Liver (tissue), 9 donors: ENCODE measurements around the gene USH1G. TPM values are rescaled to one million over a fixed set of nuclear protein-coding genes. Genes with fewer than 3 reads are reported as not detected.

Experiments used
- DNase-seq: peaks from one replicate; pipeline ENCODE4 v3.0.0-alpha.2; 2017; ENCODE audit warnings: low spot score
- H3K27ac ChIP-seq, 2 donors: one replicate each; pipeline ENCODE4 v1.7.0; 2013; ENCODE audit warnings: inconsistent platforms in 2 of 2, low read length in 2 of 2, control low read depth in 1 of 2, low read depth in 1 of 2, mild to moderate bottlenecking in 1 of 2
- H3K27me3 ChIP-seq, 4 donors: one replicate each; pipeline versions ENCODE4 v1.6.1 to v1.7.0; 2013; ENCODE audit warnings: low read length in 3 of 4, inconsistent platforms in 1 of 4, mild to moderate bottlenecking in 1 of 4, moderate library complexity in 1 of 4; ENCODE audit not compliant: control insufficient read depth in 4 of 4, insufficient read depth in 4 of 4
- H3K36me3 ChIP-seq, 4 donors: one replicate each; pipeline versions ENCODE4 v1.6.1 to v1.7.0; 2013; ENCODE audit warnings: low read length in 3 of 4, mild to moderate bottlenecking in 3 of 4, low read depth in 1 of 4, moderate library complexity in 1 of 4; ENCODE audit not compliant: control insufficient read depth in 4 of 4, insufficient read depth in 3 of 4
- H3K4me1 ChIP-seq, 4 donors: one replicate each; pipeline versions ENCODE4 v1.6.1 to v1.7.0; 2013; ENCODE audit warnings: low read length in 3 of 4, mild to moderate bottlenecking in 3 of 4, moderate library complexity in 1 of 4; ENCODE audit not compliant: control insufficient read depth in 4 of 4, insufficient read depth in 4 of 4
- H3K4me3 ChIP-seq, 3 donors: one replicate each; pipeline versions ENCODE4 v1.6.1 to v1.7.0; 2013; ENCODE audit warnings: low read length in 3 of 3, control low read depth in 1 of 3, low read depth in 1 of 3, mild to moderate bottlenecking in 1 of 3
- H3K9ac ChIP-seq, 2 donors: one replicate each; pipeline ENCODE4 v1.7.0; 2013; ENCODE audit warnings: low read length in 2 of 2, mild to moderate bottlenecking in 2 of 2, moderate library complexity in 2 of 2, control low read depth in 1 of 2, low read depth in 1 of 2
- H3K9me3 ChIP-seq, 4 donors: one replicate each; pipeline versions ENCODE4 v1.6.1 to v1.7.0; 2013; ENCODE audit warnings: low read length in 3 of 4; ENCODE audit not compliant: control insufficient read depth in 4 of 4
- ATF3 ChIP-seq: IDR thresholded peaks from 2 replicates; pipeline ENCODE4 v1.6.1; 2016; ENCODE audit warnings: antibody characterized with exemption
- CTCF ChIP-seq: fragments of 150-350 bp; IDR thresholded peaks from 2 replicates; pipeline ENCODE4 v1.5.1; 2017; ENCODE audit warnings: improper control_type of control experiment, low read depth, low read length; ENCODE audit not compliant: missing input control
- EGR1 ChIP-seq, 2 donors: IDR thresholded peaks; 2 replicates each; pipeline ENCODE4 v1.6.1; 2016 to 2018; ENCODE audit warnings: antibody characterized with exemption in 2 of 2, low read depth in 2 of 2
- FOXA1 ChIP-seq: IDR thresholded peaks from 2 replicates; pipeline ENCODE4 v1.6.1; 2016; ENCODE audit warnings: antibody characterized with exemption
- FOXA2 ChIP-seq: IDR thresholded peaks from 2 replicates; pipeline ENCODE4 v1.6.1; 2016; ENCODE audit warnings: antibody characterized with exemption
- GABPA ChIP-seq, 2 donors: IDR thresholded peaks in 1 of 2; conservative IDR thresholded peaks in 1 of 2; 2 replicates each; pipeline ENCODE4 v1.6.1; 2016; ENCODE audit warnings: antibody characterized with exemption in 2 of 2, mild to moderate bottlenecking in 1 of 2, moderate library complexity in 1 of 2
- HNF4A ChIP-seq, 2 donors: conservative IDR thresholded peaks; 2 replicates each; pipeline ENCODE4 v1.6.1; 2016; ENCODE audit warnings: antibody characterized with exemption in 2 of 2, mild to moderate bottlenecking in 2 of 2
- HNF4G ChIP-seq: IDR thresholded peaks from 2 replicates; pipeline ENCODE4 v1.6.1; 2016; ENCODE audit warnings: antibody characterized with exemption
- MAX ChIP-seq: IDR thresholded peaks from 2 replicates; pipeline ENCODE4 v1.6.1; 2016; ENCODE audit warnings: antibody characterized with exemption
- NR2F2 ChIP-seq: IDR thresholded peaks from 2 replicates; pipeline ENCODE4 v1.6.1; 2016; ENCODE audit warnings: antibody characterized with exemption
- RAD21 ChIP-seq, 2 donors: IDR thresholded peaks; 2 replicates each; pipeline ENCODE4 v1.6.1; 2016; ENCODE audit warnings: antibody characterized with exemption in 2 of 2, mild to moderate bottlenecking in 2 of 2
- TAF1 ChIP-seq: conservative IDR thresholded peaks from 2 replicates; pipeline ENCODE4 v1.6.1; 2016; ENCODE audit warnings: antibody characterized with exemption, mild to moderate bottlenecking
- YY1 ChIP-seq: IDR thresholded peaks from 2 replicates; pipeline ENCODE4 v1.6.1; 2016; ENCODE audit warnings: antibody characterized with exemption, mild to moderate bottlenecking
- ZBTB33 ChIP-seq: IDR thresholded peaks from 2 replicates; pipeline ENCODE4 v1.6.1; 2016; ENCODE audit warnings: antibody characterized with exemption
- WGBS: extraction: QIAGEN DNeasy Blood & Tissue Kit; methylation state at CpG from one replicate; pipeline ENCODE4 v1.1.7; 2013; 5-methylcytosine and 5-hydroxymethylcytosine counted together
- polyA plus RNA-seq, 2 donors: library from polyadenylated mRNA; stranded (reverse) in 1 of 2; unstranded in 1 of 2; fragments of 200-250 nt in 1 of 2; fragments of >200 nt in 1 of 2; fragmentation: Nextera tagmentation in 1 of 2; extraction: Ambion mirVana in 1 of 2; gene quantifications; one replicate each; pipeline versions ENCODE4 v1.2.1 to v1.2.3, GENCODE V29; 2013 to 2015
- total RNA-seq, 2 donors: library from RNA; depleted of rRNA; stranded (reverse); fragments of >200 nt; gene quantifications; one replicate each; pipeline ENCODE4 v1.2.3, GENCODE V29; 2014
- donor health status: healthy.
- donor health status: healthy.
- donor health status: healthy.
- donor health status: healthy.
- donor health status: healthy.

Gene USH1G
- total and polyA plus RNA-seq, 4 donors, result under 0.01 TPM; not detected in 3

DNA sequence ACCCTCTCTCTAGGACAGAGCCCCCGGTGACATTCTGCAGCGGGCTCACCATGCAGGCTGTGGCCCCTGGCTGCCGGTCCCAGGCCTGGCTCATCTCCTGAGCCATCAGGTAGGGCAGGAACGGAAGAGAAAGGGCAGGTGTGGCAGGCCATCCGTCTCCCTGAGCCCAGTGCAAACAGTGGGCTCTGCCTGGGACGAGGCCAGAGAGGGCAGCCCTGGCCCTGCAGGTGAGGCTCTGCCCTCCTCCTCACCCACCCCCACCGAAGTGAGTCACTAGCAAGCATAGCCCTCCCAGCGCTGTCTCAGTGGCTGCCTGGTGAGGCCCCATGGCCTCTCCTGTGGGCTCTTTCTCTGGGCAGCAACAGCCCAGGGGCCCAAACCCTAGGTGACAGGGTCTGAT, 27.2 kb upstream of the USH1G start (continued):
- TF ChIP-seq CTCF (no peak), FOXA2 (no peak)

GRCh38 chr17:74949455-74950115, 26.5 kb upstream of the USH1G start:
- Histone ChIP-seq H3K27me3 (no peaks in the 10 kb centered on the region), H3K4me3 (no peak overlapping the region), H3K9me3 (no peaks in the 10 kb centered on the region), H3K36me3 (no peaks in the 10 kb centered on the region), H3K9ac (no peak overlapping the region), H3K4me1 (no peaks in the 10 kb centered on the region), H3K27ac (no peak overlapping the region)
- 69% methylated on average over 12 of the region's 12 CpGs for WGBS
- TF ChIP-seq NR2F2, result no peak
- no peak for TF ChIP-seq EGR1 (IDR thresholded peaks at IDR 0.05; ENCODE audit: low read depth in 2 of 2)
- no peak for TF ChIP-seq MAX
- no peak for DNase-seq

DNA sequence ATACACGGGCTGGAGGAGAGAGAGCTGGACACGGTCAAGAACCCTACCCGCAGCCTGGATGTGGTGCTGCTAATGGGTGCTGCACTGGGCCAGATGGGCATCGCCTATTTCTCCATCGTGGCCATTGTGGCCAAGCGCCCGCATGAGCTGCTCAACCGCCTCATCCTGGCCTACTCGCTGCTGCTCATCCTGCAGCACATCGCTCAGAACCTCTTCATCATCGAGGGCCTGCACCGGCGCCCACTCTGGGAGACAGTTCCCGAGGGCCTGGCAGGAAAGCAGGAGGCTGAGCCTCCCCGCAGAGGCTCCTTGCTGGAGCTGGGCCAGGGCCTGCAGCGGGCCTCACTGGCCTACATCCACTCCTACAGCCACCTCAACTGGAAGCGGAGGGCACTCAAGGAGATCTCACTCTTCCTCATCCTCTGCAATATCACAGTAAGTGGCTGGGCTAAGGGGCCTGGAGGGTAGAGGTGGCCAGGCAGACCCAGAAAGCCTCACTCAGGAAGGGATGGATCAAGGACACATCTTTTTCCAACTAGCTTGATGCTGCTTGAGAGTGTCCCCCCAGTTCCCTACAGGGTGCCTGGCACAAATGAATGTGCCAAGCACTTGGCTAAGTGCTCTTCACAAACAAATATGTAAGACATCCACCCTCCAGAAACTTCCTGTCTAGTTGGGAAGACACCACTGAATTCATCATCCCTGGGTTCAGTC, 24.1 kb upstream of the USH1G start:
- no peak overlapping the region for H3K9ac ChIP-seq
- no peaks in the 10 kb centered on the region for H3K9me3 ChIP-seq
- H3K4me3 ChIP-seq, result no peak overlapping the region
- H3K27me3 ChIP-seq, result peaks cover 0 to 2% (median 0%) of the 10 kb centered on the region in 4 donors
- no peak for DNase-seq
- TF ChIP-seq RAD21 (IDR thresholded peaks at IDR 0.05) (no peak), ATF3 (no peak)
- WGBS, result 94% methylated on average over 17 of the region's 17 CpGs
- no peaks in the 10 kb centered on the region for H3K4me1 ChIP-seq
- H3K27ac ChIP-seq, result no peak overlapping the region
- H3K36me3 ChIP-seq, result no peaks in the 10 kb centered on the region

- 87% methylated on average over 14 of the region's 14 CpGs for WGBS
- no peak overlapping the region for H3K4me3 ChIP-seq
- H3K27me3 ChIP-seq, result peaks cover 0 to 2% (median 0%) of the 10 kb centered on the region in 4 donors
These were observed 23.6 kb upstream of the USH1G start for GRCh38 chr17:74946641-74947040.

More at GRCh38 chr17:74946641-74947040, 23.6 kb upstream of the USH1G start:
- Histone ChIP-seq H3K27ac (no peak overlapping the region), H3K4me1 (no peaks in the 10 kb centered on the region), H3K9ac (no peak overlapping the region), H3K36me3 (no peaks in the 10 kb centered on the region), H3K9me3 (no peaks in the 10 kb centered on the region)
- TF ChIP-seq FOXA2 (no peak), FOXA1 (no peak), ZBTB33 (no peak), HNF4A (conservative IDR thresholded peaks at IDR 0.05) (no peak), YY1 (no peak), HNF4G (no peak), GABPA (IDR thresholded peaks at IDR 0.05 in 1 of 2, conservative IDR thresholded peaks at IDR 0.05 in 1 of 2) (no peak), TAF1 (no peak)
- DNase-seq, result no peak
